ENCODE data around the gene ENOX1. TPM values are rescaled to one million over a fixed set of nuclear protein-coding genes. Genes with fewer than 3 reads are reported as not detected.
A peak's percentile ranks its signal among the peaks of the same experiment; 100 is the strongest.

ENOX1 gene
- total RNA-seq, 1 donor from 2014 or later, result 0.79 TPM

DNA sequence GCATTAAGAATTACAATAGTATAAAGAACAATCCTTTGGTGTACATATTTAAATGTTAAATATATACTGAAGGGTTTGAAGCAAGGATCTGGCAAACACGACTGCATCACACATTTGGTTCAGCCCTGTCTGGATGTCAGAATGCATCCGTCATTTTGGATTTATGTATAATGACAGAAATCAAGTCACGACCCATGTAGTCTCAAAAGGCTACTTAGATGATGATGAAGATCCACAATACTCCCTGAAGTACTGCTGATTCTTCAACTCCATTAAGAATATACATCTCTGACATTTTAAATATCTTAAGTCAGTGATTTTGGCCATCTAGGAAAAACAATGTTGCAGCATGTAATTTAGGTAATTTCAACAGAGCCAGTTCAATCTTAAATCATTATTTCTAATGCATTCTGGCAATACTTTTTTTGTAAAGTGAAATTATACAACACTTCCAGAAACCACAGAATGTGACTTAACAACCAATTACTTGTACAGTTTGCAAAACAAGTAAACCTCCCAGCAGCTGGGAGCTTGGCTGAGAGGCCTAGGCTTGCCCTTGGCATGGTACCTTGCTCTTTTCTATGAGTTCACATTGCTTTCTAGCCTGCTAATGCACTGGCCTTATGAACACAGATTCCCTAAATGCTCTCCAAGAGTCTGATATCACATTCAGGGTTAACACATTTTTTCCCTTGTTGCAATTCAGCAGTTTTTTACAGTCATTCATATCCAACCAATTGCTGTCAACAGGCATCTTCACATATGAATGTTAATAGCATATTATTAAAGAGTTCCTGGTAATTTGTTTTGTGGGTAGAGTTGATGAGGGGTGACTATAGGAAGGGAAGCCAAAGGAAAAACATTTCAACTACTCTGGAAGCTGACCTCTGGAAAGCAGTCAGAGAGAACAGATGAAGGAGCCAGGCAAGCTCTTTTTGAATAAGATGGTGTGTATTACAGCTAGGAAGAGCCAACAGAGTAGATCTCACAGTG lies 175.2 kb downstream of the ENOX1 start:
- no peaks in the 10 kb centered on the region for H3K36me3 ChIP-seq (ENCODE audit: control insufficient read depth, insufficient read depth, low read length)
- no peak for FAIRE-seq

DNA sequence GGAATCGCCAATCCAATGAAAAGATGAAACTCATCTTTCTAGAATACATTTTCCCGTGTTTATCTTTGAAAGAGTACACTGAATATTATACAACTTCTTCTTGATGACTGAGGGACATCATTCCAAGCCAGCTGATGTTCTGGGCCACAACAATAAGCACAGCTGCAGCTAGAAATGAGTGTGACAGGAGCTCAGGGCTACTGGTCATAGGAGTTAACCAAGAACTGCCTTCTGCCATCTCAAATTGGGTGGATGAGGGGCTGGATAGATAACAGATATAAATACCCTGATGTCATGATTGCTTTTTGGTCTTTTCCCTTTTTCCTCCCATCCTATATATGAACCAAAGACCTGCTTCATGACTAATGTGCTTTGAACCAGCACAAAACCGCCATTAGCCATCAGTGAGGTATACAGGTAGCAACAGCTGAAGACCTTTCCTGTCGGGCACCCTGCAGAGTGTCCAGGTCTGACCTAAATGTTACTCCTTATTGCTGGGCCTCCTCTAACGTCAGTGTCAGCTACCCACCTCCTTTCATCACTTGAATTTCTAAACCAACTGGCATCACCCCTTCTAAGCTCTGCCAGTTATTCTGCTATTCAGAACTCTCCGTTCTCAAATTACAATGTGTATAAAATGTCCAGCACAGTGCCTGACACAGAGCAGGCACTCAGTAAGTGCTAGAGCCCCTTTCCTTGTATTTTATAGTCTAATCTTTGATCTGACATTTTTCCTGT lies 178.2 kb downstream of the ENOX1 start:
- no peak for DNase-seq (ENCODE audit: low read depth)
- H3K27me3 ChIP-seq (ENCODE audit: control insufficient read depth, insufficient read depth, low read length), result no peaks in the 10 kb centered on the region
- no peak for FAIRE-seq
- TF ChIP-seq, protein P1, sequence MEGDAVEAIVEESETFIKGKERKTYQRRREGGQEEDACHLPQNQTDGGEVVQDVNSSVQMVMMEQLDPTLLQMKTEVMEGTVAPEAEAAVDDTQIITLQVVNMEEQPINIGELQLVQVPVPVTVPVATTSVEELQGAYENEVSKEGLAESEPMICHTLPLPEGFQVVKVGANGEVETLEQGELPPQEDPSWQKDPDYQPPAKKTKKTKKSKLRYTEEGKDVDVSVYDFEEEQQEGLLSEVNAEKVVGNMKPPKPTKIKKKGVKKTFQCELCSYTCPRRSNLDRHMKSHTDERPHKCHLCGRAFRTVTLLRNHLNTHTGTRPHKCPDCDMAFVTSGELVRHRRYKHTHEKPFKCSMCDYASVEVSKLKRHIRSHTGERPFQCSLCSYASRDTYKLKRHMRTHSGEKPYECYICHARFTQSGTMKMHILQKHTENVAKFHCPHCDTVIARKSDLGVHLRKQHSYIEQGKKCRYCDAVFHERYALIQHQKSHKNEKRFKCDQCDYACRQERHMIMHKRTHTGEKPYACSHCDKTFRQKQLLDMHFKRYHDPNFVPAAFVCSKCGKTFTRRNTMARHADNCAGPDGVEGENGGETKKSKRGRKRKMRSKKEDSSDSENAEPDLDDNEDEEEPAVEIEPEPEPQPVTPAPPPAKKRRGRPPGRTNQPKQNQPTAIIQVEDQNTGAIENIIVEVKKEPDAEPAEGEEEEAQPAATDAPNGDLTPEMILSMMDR (IDR thresholded peaks at IDR 0.05; ENCODE audit: insufficient read depth, low read length, severe bottlenecking), result no peak
- no peaks in the 10 kb centered on the region for H3K36me3 ChIP-seq (ENCODE audit: control insufficient read depth, insufficient read depth, low read length)
- no peak overlapping the region for H3K4me3 ChIP-seq (ENCODE audit: low read depth, low read length)

More for the DNA sequence above, 175.2 kb downstream of the ENOX1 start:
- no peak overlapping the region for H3K4me3 ChIP-seq (ENCODE audit: low read depth, low read length)
- no peaks in the 10 kb centered on the region for H3K27me3 ChIP-seq (ENCODE audit: control insufficient read depth, insufficient read depth, low read length)
- TF ChIP-seq, protein P1 (IDR thresholded peaks at IDR 0.05; ENCODE audit: insufficient read depth, low read length, severe bottlenecking), result no peak
- no peak for DNase-seq (ENCODE audit: low read depth)

DNA sequence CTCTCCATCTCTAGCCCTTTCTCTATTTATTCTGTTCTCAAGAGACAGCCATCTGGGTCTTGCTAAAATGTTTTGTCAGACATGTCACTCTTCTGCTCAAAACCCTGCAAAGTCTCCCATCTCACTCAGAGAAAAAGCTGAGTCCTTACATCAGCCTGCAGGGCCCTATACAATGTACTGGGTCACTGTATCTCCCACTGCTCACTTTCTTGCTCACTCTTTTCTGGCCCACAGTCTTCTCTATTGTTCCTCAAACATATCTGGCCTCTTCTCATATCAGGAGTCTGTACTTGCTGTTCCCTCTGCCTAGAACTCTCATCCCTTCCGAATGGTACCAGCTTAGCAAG lies 189.2 kb downstream of the ENOX1 start:
- DNase-seq (ENCODE audit: low read depth) (no peak), FAIRE-seq (no peak)
- Histone ChIP-seq H3K4me3 (ENCODE audit: low read depth, low read length) (no peak overlapping the region), H3K36me3 (ENCODE audit: control insufficient read depth, insufficient read depth, low read length) (no peaks in the 10 kb centered on the region), H3K27me3 (ENCODE audit: control insufficient read depth, insufficient read depth, low read length) (no peaks in the 10 kb centered on the region)
- TF ChIP-seq, protein P1 (IDR thresholded peaks at IDR 0.05; ENCODE audit: insufficient read depth, low read length, severe bottlenecking), result no peak

DNA sequence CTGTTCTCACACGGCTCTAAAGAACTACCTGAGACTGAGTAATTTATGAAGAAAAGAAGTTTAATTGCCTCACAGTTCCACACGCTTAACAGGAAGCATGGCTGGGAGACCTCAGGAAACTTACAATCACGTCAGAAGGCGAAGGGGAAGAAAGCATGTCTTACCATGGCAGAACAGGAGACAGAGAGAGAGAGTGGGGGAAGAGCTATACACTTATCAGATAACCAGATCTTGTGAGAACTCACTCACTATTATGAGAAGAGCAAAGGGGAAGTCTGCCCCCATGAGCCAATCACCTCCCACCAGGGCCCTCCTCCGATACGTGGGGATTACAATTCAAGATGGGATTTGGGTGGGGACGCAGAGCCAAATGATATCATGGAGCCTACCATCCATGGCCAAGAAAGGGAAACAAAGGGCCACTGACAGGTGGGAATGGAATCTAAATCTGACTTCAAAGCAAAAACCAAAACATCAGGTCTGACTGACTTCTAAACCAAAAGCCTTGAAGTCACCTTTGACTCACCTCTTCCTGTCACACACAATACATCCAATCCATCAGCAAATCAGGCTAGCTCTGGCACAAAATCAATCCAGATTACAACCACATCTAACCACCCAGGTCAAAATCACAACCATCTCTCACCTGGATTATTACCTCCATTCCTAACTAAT lies 189.7 kb downstream of the ENOX1 start:
- DNase-seq (ENCODE audit: low read depth), result peak; percentile 1
- Histone ChIP-seq H3K27me3 (ENCODE audit: control insufficient read depth, insufficient read depth, low read length) (no peaks in the 10 kb centered on the region), H3K4me3 (ENCODE audit: low read depth, low read length) (no peak overlapping the region), H3K36me3 (ENCODE audit: control insufficient read depth, insufficient read depth, low read length) (no peaks in the 10 kb centered on the region)
- peak; percentile 28 for FAIRE-seq
- TF ChIP-seq, protein P1 (IDR thresholded peaks at IDR 0.05; ENCODE audit: insufficient read depth, low read length, severe bottlenecking), result no peak

DNA sequence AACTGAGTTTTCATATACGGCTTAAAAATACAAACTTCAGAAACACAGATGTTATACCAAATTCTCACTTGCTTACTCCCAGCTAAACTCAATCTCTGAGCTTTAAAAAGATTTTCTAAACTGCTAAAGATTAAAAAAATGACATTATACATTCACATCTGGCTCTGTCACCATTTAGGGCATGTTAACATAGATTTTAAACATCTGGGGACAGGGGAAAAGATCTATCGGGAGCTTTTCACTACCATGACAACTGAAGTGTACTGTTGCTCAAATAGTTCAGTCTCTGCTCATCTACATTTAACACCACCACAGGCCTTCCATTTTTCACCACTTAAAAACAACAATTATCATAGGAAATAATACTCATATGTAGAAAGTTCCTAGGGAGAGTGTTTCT lies 190.8 kb downstream of the ENOX1 start:
- DNase-seq (ENCODE audit: low read depth) (no peak), FAIRE-seq (no peak)
- TF ChIP-seq, protein P1 (IDR thresholded peaks at IDR 0.05; ENCODE audit: insufficient read depth, low read length, severe bottlenecking), result no peak
- H3K4me3 ChIP-seq (ENCODE audit: low read depth, low read length), result no peak overlapping the region
- no peaks in the 10 kb centered on the region for H3K27me3 ChIP-seq (ENCODE audit: control insufficient read depth, insufficient read depth, low read length)
- no peaks in the 10 kb centered on the region for H3K36me3 ChIP-seq (ENCODE audit: control insufficient read depth, insufficient read depth, low read length)

Data from bronchial epithelial cell (primary cell).